ENCODE data around the gene RALB. TPM values are rescaled to one million over a fixed set of nuclear protein-coding genes. Genes with fewer than 3 reads are reported as not detected.

The RALB gene
- total and polyA plus RNA-seq, 9 donors: 42.4 to 73.0 (median 57.2) TPM

DNA sequence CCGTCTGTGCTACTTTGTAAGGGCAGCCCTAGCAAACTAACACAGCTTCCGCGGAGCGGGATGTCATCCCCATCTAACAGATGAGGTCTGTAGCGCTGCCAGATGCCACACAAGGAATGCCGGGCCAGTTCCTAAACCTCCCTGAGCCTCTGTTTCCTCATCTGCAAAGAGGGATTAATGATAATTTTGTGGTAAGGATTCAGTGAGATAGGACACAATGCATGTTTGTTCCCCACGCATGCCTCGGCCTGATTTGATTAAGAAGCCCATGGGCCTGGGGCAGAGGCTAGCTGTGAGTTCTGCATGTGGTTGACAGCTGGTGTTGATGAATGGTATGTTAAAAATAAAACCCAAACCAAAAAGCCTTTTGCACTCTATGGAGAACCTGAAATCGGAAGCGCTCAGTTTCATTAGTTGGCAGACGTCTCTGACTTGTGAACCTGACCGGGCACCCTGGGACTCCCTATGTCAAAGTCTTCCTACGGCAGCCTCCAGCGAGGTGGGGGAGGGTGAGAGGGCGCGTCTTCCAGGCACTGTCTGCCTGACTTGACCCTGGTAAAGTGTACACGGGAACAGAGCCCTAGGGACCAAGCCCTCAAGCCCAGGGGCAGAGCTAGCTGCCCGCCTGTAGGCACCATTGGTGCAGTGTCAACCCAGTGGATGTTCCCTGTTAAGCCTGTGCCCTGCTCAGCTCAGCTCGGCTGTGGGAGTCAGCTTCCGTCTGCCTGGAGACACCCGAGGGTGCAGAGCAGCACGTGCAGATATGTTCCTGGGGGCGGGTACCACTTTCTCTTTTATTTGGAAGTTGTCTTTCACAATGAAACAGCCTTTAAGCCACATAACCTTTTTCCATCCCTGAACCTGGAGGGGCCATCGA lies 78.5 kb downstream of the RALB start:
- Histone ChIP-seq H3K4me1 (ENCODE audit: control insufficient read depth, insufficient read depth, low read length) (peaks cover 21% of the 10 kb centered on the region), H3K9me3 (replicated peaks; ENCODE audit: control insufficient read depth, low read depth, low read length) (peaks cover 3% of the 10 kb centered on the region), H3K4me3 (ENCODE audit: low read length) (no peak overlapping the region), H3K36me3 (ENCODE audit: control insufficient read depth, insufficient read depth, low read length) (no peaks in the 10 kb centered on the region), H3K27me3 (ENCODE audit: control insufficient read depth, insufficient read depth, low read length) (peaks cover 13% of the 10 kb centered on the region), H3K27ac (ENCODE audit: low read length) (no peak overlapping the region)
- WGBS (ENCODE audit: insufficient coverage): 62% methylated on average over 10 of the region's 24 CpGs
- DNase-seq: no peak

- Histone ChIP-seq H3K27me3 (ENCODE audit: control insufficient read depth, insufficient read depth, low read length) (peaks cover 13% of the 10 kb centered on the region), H3K4me1 (ENCODE audit: control insufficient read depth, insufficient read depth, low read length) (peaks cover 21% of the 10 kb centered on the region), H3K9me3 (replicated peaks; ENCODE audit: control insufficient read depth, low read depth, low read length) (peaks cover 3% of the 10 kb centered on the region), H3K4me3 (ENCODE audit: low read length) (no peak overlapping the region), H3K27ac (ENCODE audit: low read length) (no peak overlapping the region), H3K36me3 (ENCODE audit: control insufficient read depth, insufficient read depth, low read length) (no peaks in the 10 kb centered on the region)
- no CpG with 5 or more reads among the region's 4 CpGs for WGBS (ENCODE audit: insufficient coverage)
- DNase-seq: no peak
These were observed 79.3 kb downstream of the RALB start for GRCh38 chr2:120331903-120332302.

DNA sequence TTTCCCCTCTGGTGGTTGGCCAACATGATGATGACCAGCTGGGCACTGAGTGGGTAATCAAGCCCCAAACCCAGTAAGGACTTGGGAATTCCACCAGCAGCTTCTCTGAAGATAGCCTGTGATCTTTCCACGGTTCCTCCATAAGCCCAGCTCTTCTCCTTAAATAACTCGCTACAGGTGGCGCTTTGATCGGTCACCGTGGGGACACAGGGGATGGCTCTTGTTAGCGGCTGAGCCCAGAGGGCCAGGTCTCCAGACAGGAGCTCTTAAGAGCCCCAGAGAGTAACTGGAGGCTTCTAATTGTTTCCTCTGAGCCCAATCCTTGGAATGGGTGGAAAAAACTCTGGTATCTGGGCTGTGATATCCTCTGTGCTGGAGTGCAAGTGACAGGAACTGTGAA lies 79.7 kb downstream of the RALB start:
- Histone ChIP-seq H3K9me3 (replicated peaks; ENCODE audit: control insufficient read depth, low read depth, low read length) (peaks cover 3% of the 10 kb centered on the region), H3K4me1 (ENCODE audit: control insufficient read depth, insufficient read depth, low read length) (peaks cover 21% of the 10 kb centered on the region), H3K27ac (ENCODE audit: low read length) (no peak overlapping the region), H3K4me3 (ENCODE audit: low read length) (no peak overlapping the region), H3K27me3 (ENCODE audit: control insufficient read depth, insufficient read depth, low read length) (peaks cover 10% of the 10 kb centered on the region), H3K36me3 (ENCODE audit: control insufficient read depth, insufficient read depth, low read length) (no peaks in the 10 kb centered on the region)
- 83% methylated on average over 5 of the region's 6 CpGs for WGBS (ENCODE audit: insufficient coverage)
- DNase-seq: no peak

DNA sequence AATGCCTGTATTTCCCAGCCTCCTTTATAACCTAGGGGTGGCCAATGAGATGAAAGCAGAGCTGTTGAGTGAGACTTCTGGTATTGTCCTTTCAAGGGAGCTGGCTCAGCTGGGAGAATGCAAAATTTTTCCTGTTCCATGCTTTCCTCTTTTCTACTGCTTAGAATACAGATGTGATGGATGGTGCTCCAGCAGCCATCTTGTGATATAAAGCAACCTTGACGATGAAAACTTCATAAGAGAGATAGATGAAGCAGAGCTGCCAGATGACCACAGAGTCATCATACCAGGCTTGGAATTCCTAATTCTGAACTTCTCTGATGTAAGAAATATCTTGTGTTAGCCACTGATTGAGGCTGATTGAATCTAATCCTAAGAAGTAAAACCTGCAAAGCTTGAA lies 81.4 kb downstream of the RALB start:
- H3K9me3 ChIP-seq (replicated peaks; ENCODE audit: control insufficient read depth, low read depth, low read length): peaks cover 3% of the 10 kb centered on the region
- no peak overlapping the region for H3K27ac ChIP-seq (ENCODE audit: low read length)
- no peak for DNase-seq
- H3K27me3 ChIP-seq (ENCODE audit: control insufficient read depth, insufficient read depth, low read length): peaks cover 11% of the 10 kb centered on the region
- no peak overlapping the region for H3K4me3 ChIP-seq (ENCODE audit: low read length)
- H3K36me3 ChIP-seq (ENCODE audit: control insufficient read depth, insufficient read depth, low read length): no peaks in the 10 kb centered on the region
- H3K4me1 ChIP-seq (ENCODE audit: control insufficient read depth, insufficient read depth, low read length): peaks cover 21% of the 10 kb centered on the region
- WGBS (ENCODE audit: insufficient coverage): no CpG with 5 or more reads among the region's 1 CpG

DNA sequence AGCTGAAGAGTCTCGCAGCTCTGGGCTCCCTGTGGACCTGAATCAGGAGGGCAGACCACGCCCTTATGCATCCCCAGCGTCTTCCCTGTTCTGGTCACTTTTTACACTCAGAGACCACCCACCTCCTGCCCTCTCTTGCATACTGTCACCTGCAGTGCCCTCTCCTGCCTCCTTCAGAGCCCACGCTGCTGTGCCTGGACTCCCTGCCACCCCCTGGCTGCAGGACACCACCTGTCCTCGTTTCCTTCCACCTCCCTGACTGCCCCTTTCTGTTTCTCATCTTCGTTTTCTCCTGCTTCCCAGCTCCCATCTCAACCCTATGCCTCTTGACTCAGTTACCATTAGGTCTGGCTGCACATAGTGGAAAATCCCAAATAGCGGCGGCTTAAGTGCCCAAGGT lies 84.1 kb downstream of the RALB start:
- WGBS (ENCODE audit: insufficient coverage): 72% methylated on average over 8 of the region's 8 CpGs
- H3K4me3 ChIP-seq (ENCODE audit: low read length): no peak overlapping the region
- peaks cover 2% of the 10 kb centered on the region for H3K4me1 ChIP-seq (ENCODE audit: control insufficient read depth, insufficient read depth, low read length)
- H3K9me3 ChIP-seq (replicated peaks; ENCODE audit: control insufficient read depth, low read depth, low read length): peaks cover 3% of the 10 kb centered on the region
- DNase-seq: no peak
- H3K27me3 ChIP-seq (ENCODE audit: control insufficient read depth, insufficient read depth, low read length): peaks cover 29% of the 10 kb centered on the region
- H3K27ac ChIP-seq (ENCODE audit: low read length): no peak overlapping the region
- H3K36me3 ChIP-seq (ENCODE audit: control insufficient read depth, insufficient read depth, low read length): no peaks in the 10 kb centered on the region

DNA sequence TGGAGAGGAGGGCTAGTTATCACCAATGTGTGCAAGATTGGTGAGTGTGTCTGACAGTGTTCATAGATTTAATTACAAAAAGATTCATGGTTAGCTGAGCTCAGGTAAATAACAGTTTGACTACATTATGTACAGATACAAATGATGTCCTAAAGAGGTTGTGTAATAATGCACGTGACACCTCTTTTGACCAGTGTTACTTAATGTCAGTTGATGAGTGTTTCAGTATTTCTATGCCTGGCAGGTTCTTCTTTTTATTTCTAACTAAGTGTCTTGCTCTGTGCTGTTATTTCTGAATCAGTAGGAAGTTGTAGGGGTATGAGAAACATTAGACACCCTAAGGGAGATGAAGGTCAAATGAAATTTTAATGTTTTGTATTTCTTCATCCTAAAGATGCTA lies 85.4 kb downstream of the RALB start:
- no peak overlapping the region for H3K27ac ChIP-seq (ENCODE audit: low read length)
- no peak overlapping the region for H3K4me3 ChIP-seq (ENCODE audit: low read length)
- no peaks in the 10 kb centered on the region for H3K36me3 ChIP-seq (ENCODE audit: control insufficient read depth, insufficient read depth, low read length)
- no peak for DNase-seq
- peaks cover 2% of the 10 kb centered on the region for H3K4me1 ChIP-seq (ENCODE audit: control insufficient read depth, insufficient read depth, low read length)
- peaks cover 41% of the 10 kb centered on the region for H3K27me3 ChIP-seq (ENCODE audit: control insufficient read depth, insufficient read depth, low read length)
- whole genome bisulfite sequencing (ENCODE audit: insufficient coverage): no CpG with 5 or more reads among the region's 1 CpG
- H3K9me3 ChIP-seq (replicated peaks; ENCODE audit: control insufficient read depth, low read depth, low read length): peaks cover 3% of the 10 kb centered on the region

DNA sequence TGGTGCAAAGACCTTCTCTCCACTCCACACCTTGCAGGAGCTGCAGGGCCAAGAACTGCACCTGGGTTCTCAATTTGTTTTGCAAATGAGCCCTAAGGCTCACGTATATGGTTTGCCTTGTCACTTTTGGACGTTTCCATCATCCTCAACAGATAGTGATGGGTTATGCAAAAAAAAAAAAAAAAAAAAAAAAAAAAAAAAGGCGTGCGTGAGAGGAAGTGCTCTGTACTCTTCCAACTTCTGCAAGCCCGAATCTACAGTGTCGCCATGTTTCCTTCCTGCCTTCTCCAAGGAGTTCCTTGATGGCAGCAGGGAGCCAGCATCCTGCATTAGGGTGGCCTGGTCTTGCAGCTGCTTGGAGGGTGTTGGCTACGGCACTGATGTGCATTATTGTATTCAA lies 89.3 kb downstream of the RALB start:
- 79% methylated on average over 1 of the region's 7 CpGs for WGBS (ENCODE audit: insufficient coverage)
- no peak for DNase-seq
- H3K4me1 ChIP-seq (ENCODE audit: control insufficient read depth, insufficient read depth, low read length): peaks cover 25% of the 10 kb centered on the region
- no peak overlapping the region for H3K27ac ChIP-seq (ENCODE audit: low read length)
- no peak overlapping the region for H3K4me3 ChIP-seq (ENCODE audit: low read length)
- H3K27me3 ChIP-seq (ENCODE audit: control insufficient read depth, insufficient read depth, low read length): peaks cover 67% of the 10 kb centered on the region
- H3K9me3 ChIP-seq (replicated peaks; ENCODE audit: control insufficient read depth, low read depth, low read length): no peaks in the 10 kb centered on the region
- no peaks in the 10 kb centered on the region for H3K36me3 ChIP-seq (ENCODE audit: control insufficient read depth, insufficient read depth, low read length)

DNA sequence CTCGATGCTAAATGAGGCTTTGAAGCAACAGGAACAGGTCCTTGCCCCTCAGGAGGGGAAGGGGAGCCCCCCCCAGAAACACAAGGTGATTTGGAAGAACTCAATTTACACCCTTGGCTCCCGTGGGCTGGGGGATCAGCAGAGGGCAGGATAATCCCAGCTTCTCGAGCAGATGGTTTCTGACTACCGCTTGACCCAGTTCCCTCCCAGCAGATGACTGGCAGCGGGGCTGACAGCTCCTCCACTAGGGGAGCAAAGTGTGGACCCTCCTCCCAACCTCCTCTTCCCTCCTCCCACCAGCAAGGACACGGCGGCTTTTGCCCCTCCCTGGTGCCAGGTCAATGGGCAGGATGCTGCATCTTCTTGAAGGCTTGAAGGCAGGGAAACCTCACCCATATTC lies 89.8 kb downstream of the RALB start:
- no peak overlapping the region for H3K4me3 ChIP-seq (ENCODE audit: low read length)
- peaks cover 72% of the 10 kb centered on the region for H3K27me3 ChIP-seq (ENCODE audit: control insufficient read depth, insufficient read depth, low read length)
- H3K9me3 ChIP-seq (replicated peaks; ENCODE audit: control insufficient read depth, low read depth, low read length): no peaks in the 10 kb centered on the region
- no peak for DNase-seq
- H3K27ac ChIP-seq (ENCODE audit: low read length): no peak overlapping the region
- H3K36me3 ChIP-seq (ENCODE audit: control insufficient read depth, insufficient read depth, low read length): no peaks in the 10 kb centered on the region
- peaks cover 28% of the 10 kb centered on the region for H3K4me1 ChIP-seq (ENCODE audit: control insufficient read depth, insufficient read depth, low read length)
- 38% methylated on average over 4 of the region's 7 CpGs for WGBS (ENCODE audit: insufficient coverage)

DNA sequence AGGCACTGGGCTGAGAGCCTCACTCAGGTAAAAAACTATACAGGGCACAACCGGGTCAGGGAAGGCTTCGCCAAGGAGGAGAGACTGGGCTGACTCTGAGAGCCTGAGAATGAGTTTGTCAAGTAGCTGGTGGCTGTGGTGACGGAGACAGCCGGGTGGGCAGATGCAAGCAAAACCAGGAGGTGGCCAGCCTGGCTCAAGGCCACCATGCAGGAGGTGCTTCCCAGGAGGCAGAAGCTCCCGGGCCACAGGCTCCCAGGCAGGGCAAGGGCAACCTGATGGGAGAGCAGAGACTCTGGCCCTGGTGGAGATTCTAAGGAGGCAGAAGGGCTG lies 90.4 kb downstream of the RALB start:
- peaks cover 30% of the 10 kb centered on the region for H3K4me1 ChIP-seq (ENCODE audit: control insufficient read depth, insufficient read depth, low read length)
- no peak for DNase-seq
- no peak overlapping the region for H3K27ac ChIP-seq (ENCODE audit: low read length)
- no peak overlapping the region for H3K4me3 ChIP-seq (ENCODE audit: low read length)
- H3K27me3 ChIP-seq (ENCODE audit: control insufficient read depth, insufficient read depth, low read length): peaks cover 78% of the 10 kb centered on the region
- WGBS (ENCODE audit: insufficient coverage): 31% methylated on average over 5 of the region's 5 CpGs
- no peaks in the 10 kb centered on the region for H3K36me3 ChIP-seq (ENCODE audit: control insufficient read depth, insufficient read depth, low read length)
- no peaks in the 10 kb centered on the region for H3K9me3 ChIP-seq (replicated peaks; ENCODE audit: control insufficient read depth, low read depth, low read length)

DNA sequence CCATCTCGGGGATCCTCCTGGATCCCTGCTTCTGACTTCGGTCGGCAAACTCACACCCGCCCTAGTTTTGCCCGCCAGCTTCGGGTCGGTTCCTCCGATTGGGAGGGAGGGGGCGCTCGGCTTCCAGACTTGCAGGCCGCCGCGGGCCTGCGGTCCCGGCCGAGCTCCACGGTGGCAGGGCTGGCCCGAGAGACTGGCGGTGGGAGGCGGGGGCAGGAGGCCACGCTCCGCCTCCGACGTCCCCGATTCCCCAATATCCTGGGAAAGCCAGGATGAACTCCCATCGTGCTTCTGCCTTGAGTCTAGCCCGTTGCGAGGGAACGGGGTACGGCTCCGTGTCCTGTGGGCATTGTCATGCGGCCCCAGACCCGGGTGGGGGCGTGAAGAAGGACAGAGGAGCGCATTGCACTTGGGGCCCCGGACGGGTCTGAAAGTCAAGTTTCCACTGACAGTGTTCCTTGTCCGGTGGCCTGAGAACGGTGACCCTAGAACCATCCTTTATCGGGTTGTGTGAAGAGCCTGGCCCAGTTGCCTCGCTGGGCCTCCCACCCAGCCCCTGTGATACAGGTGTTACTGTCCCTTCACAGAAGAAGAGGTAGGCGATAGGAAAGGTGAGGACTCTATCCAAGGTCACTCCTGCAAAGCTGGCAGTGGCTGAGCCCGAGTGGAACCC lies 90.9 kb downstream of the RALB start:
- Histone ChIP-seq H3K27me3 (ENCODE audit: control insufficient read depth, insufficient read depth, low read length) (peaks cover 81% of the 10 kb centered on the region), H3K4me1 (ENCODE audit: control insufficient read depth, insufficient read depth, low read length) (peaks cover 31% of the 10 kb centered on the region), H3K27ac (ENCODE audit: low read length) (no peak overlapping the region), H3K4me3 (ENCODE audit: low read length) (peak overlapping the region; percentile 13), H3K9me3 (replicated peaks; ENCODE audit: control insufficient read depth, low read depth, low read length) (no peaks in the 10 kb centered on the region), H3K36me3 (ENCODE audit: control insufficient read depth, insufficient read depth, low read length) (no peaks in the 10 kb centered on the region)
- WGBS (ENCODE audit: insufficient coverage): 3% methylated on average over 43 of the region's 43 CpGs
- peak; percentile 86 for DNase-seq

Data from muscle of leg (tissue), 11 donors.